ENCODE data around the gene KRT86.

GRCh38 chr12:52234223-52234810 is 40.1 kb upstream of the KRT86 start:
- TF ChIP-seq CTCF (conservative IDR thresholded peaks at IDR 0.05) (no peak), EZH2 (IDR thresholded peaks at IDR 0.05; ENCODE audit: low read depth) (no peak)

All from PC-9 (cell line).